Activated gamma-delta T cell treated with anti-CD3 and anti-CD28 coated beads, Interleukin-2, amount 50 U/mL, for 16 hours (primary cell): ENCODE measurements around the gene CRLF1.
A peak's percentile ranks its signal among the peaks of the same experiment; 100 is the strongest.

ENCODE experiments used
- DNase-seq: peaks from one replicate; pipeline ENCODE4 v3.0.0-alpha.2; 2020; ENCODE audit warnings: low read depth

Gene CRLF1

GRCh38 chr19:18636183-18636968 lies 29.8 kb upstream of the CRLF1 start:
- DNase-seq: peak; percentile 97

- DNase-seq: no peak
These were observed 29.2 kb upstream of the CRLF1 start for GRCh38 chr19:18635831-18636182.

- no peak for DNase-seq
These were observed 28.2 kb upstream of the CRLF1 start for GRCh38 chr19:18634612-18635297.

- DNase-seq: no peak
These were observed 26.7 kb upstream of the CRLF1 start for GRCh38 chr19:18633321-18633720.

- DNase-seq: no peak
These were observed 22.8 kb upstream of the CRLF1 start for GRCh38 chr19:18629166-18630088.

GRCh38 chr19:18626906-18627305 lies 20.3 kb upstream of the CRLF1 start:
- no peak for DNase-seq

- no peak for DNase-seq
These were observed 14.3 kb upstream of the CRLF1 start for GRCh38 chr19:18620902-18621301.

GRCh38 chr19:18620311-18620710 lies 13.7 kb upstream of the CRLF1 start:
- no peak for DNase-seq

- no peak for DNase-seq
These were observed 11.6 kb upstream of the CRLF1 start for GRCh38 chr19:18618236-18618635.

GRCh38 chr19:18617562-18617961 lies 11.0 kb upstream of the CRLF1 start:
- no peak for DNase-seq

GRCh38 chr19:18616023-18616422 lies 9.4 kb upstream of the CRLF1 start:
- DNase-seq: no peak

- DNase-seq: no peak
These were observed 7.1 kb upstream of the CRLF1 start for GRCh38 chr19:18613589-18614234.

- DNase-seq: no peak
These were observed 6.4 kb upstream of the CRLF1 start, which contains the start of gene TMEM59L for GRCh38 chr19:18612772-18613588. Gene TMEM59L (plus strand): TSS chr19:18612870. CDS start chr19:18612959, 89 bp downstream.

GRCh38 chr19:18612051-18612771 lies 5.6 kb upstream of the CRLF1 start:
- DNase-seq: no peak

- DNase-seq: no peak
These were observed 4.9 kb upstream of the CRLF1 start for GRCh38 chr19:18611327-18612050.

- no peak for DNase-seq
These were observed 4.1 kb upstream of the CRLF1 start for GRCh38 chr19:18610556-18611326.

- no peak for DNase-seq
These were observed 3.6 kb upstream of the CRLF1 start for GRCh38 chr19:18610245-18610555.

- no peak for DNase-seq
These were observed 3.1 kb upstream of the CRLF1 start for GRCh38 chr19:18609717-18610051.
